DOHH2 (cell line): ENCODE results near the gene CDK18.

Source experiments
- EZH2phosphoT487 ChIP-seq: fragments of 200-600 bp; sonication (generic); IDR thresholded peaks from 2 replicates; pipeline ENCODE4 v1.6.1; 2017; ENCODE audit warnings: borderline replicate concordance, mild to moderate bottlenecking, antibody characterized with exemption, low read length, moderate library complexity, mixed read lengths
- TF ChIP-seq, protein P1 (sequence below): fragments of 200-600 bp; sonication (generic); IDR thresholded peaks from one replicate; pipeline ENCODE4 v1.5.1; 2014; ENCODE audit warnings: antibody characterized with exemption, mild to moderate bottlenecking, low read depth, low read length; ENCODE audit not compliant: poor library complexity, severe bottlenecking

GRCh38 chr1:205571747-205572146, 67.3 kb downstream of the CDK18 start:
- TF ChIP-seq, protein P1, sequence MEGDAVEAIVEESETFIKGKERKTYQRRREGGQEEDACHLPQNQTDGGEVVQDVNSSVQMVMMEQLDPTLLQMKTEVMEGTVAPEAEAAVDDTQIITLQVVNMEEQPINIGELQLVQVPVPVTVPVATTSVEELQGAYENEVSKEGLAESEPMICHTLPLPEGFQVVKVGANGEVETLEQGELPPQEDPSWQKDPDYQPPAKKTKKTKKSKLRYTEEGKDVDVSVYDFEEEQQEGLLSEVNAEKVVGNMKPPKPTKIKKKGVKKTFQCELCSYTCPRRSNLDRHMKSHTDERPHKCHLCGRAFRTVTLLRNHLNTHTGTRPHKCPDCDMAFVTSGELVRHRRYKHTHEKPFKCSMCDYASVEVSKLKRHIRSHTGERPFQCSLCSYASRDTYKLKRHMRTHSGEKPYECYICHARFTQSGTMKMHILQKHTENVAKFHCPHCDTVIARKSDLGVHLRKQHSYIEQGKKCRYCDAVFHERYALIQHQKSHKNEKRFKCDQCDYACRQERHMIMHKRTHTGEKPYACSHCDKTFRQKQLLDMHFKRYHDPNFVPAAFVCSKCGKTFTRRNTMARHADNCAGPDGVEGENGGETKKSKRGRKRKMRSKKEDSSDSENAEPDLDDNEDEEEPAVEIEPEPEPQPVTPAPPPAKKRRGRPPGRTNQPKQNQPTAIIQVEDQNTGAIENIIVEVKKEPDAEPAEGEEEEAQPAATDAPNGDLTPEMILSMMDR: no peak
- TF ChIP-seq EZH2phosphoT487: no peak
